Left lobe of liver (tissue), 2 donors: ENCODE data around the gene HCAR3. TPM values are rescaled to one million over a fixed set of nuclear protein-coding genes. Genes with fewer than 3 reads are reported as not detected.
"Not testable (repeated sequence)": the region's sequence is repeated elsewhere in the genome, so short reads cannot be mapped to it uniquely, and the experiment has no call there.

Source experiments
- ATAC-seq: fragments of 200-7000 bp; cut with Tn5 transposase; one replicate; pipeline ENCODE4 v1.9.1; 2020; ENCODE audit warnings: mild to moderate bottlenecking, moderate library complexity
- DNase-seq: peaks from one replicate; pipeline ENCODE4 v3.0.0-alpha.2; 2020; ENCODE audit warnings: low spot score
- total RNA-seq: library from RNA; stranded (reverse); gene quantifications from one replicate; pipeline ENCODE4 v1.2.1, GENCODE V29; 2021
- donor health status: DM: no; HTN: no; CAD: no; lungs with moderate emphysema.
- donor health status: DM: no; HTN: yes; CAD: no.

Gene HCAR3
- total RNA-seq: not detected

GRCh38 chr12:122716658-122717057 is at the start of gene HCAR3:
TSS of gene HCAR3 (minus strand) at chr12:122716811. CDS start at chr12:122716737, 74 bp downstream.
- not testable (repeated sequence) for DNase-seq, ATAC-seq

GRCh38 chr12:122757568-122757967 is 41.0 kb upstream of the HCAR3 start:
- DNase-seq (no peak), ATAC-seq (no peak)

GRCh38 chr12:122754790-122755189 is 38.2 kb upstream of the HCAR3 start:
- ATAC-seq: no peak

GRCh38 chr12:122753319-122753650 is 36.7 kb upstream of the HCAR3 start:
- no peak for DNase-seq
- ATAC-seq: no peak

More at GRCh38 chr12:122754790-122755189, 38.2 kb upstream of the HCAR3 start:
- no peak for DNase-seq

GRCh38 chr12:122752464-122753318 is 36.1 kb upstream of the HCAR3 start, which contains the start of gene DENR:
TSS of gene DENR (plus strand) at chr12:122752824. CDS start at chr12:122753702, 878 bp downstream.
- DNase-seq (peak; percentile 99), ATAC-seq (peak; percentile 99)

GRCh38 chr12:122750781-122751515 is 34.3 kb upstream of the HCAR3 start:
- ATAC-seq, DNase-seq: not testable (repeated sequence)

- DNase-seq (no peak), ATAC-seq (no peak)
Observed at GRCh38 chr12:122749569-122750332, 33.1 kb upstream of the HCAR3 start.

- no peak for ATAC-seq
- DNase-seq: no peak
Observed at GRCh38 chr12:122747224-122748135, 30.9 kb upstream of the HCAR3 start.

- ATAC-seq (peak; percentile 26), DNase-seq (no peak)
Observed at GRCh38 chr12:122743895-122744525, 27.4 kb upstream of the HCAR3 start.

- no peak for DNase-seq
- ATAC-seq: no peak
Observed at GRCh38 chr12:122740351-122740750, 23.7 kb upstream of the HCAR3 start.

GRCh38 chr12:122738571-122738970 is 22.0 kb upstream of the HCAR3 start:
- DNase-seq: no peak

GRCh38 chr12:122732611-122733010 is 16.0 kb upstream of the HCAR3 start:
- ATAC-seq: no peak
- DNase-seq: no peak

More at GRCh38 chr12:122738571-122738970, 22.0 kb upstream of the HCAR3 start:
- ATAC-seq: no peak

- ATAC-seq (no peak), DNase-seq (peak; percentile 19)
Observed at GRCh38 chr12:122732170-122732569, 15.6 kb upstream of the HCAR3 start.

GRCh38 chr12:122730215-122731014 is 13.8 kb upstream of the HCAR3 start, which contains the start of gene HCAR1:
TSS of gene HCAR1 (minus strand) at chr12:122730844. CDS start at chr12:122730339, 505 bp downstream.
- no peak for ATAC-seq
- DNase-seq: no peak

- DNase-seq: no peak
- ATAC-seq: no peak
Observed at GRCh38 chr12:122729583-122730214, 13.1 kb upstream of the HCAR3 start.

GRCh38 chr12:122726080-122726558 is 9.5 kb upstream of the HCAR3 start:
- DNase-seq (no peak), ATAC-seq (no peak)

- no peak for ATAC-seq
Observed at GRCh38 chr12:122725452-122726079, 9.0 kb upstream of the HCAR3 start.

More at GRCh38 chr12:122725452-122726079, 9.0 kb upstream of the HCAR3 start:
- DNase-seq: no peak
